MM.1S (cell line): ENCODE results near the gene LBHD1.

Experiments used
- EZH2 ChIP-seq: fragments of 300-600 bp; sonication (generic); optimal IDR thresholded peaks from 2 replicates; pipeline ENCODE3; 2017; ENCODE audit warnings: low read depth, mild to moderate bottlenecking, antibody characterized with exemption, low read length, mixed read lengths
- TF ChIP-seq, protein P1 (sequence below): fragments of 300-600 bp; sonication (generic); IDR thresholded peaks from 2 replicates; pipeline ENCODE4 v1.5.1; 2016; ENCODE audit warnings: antibody characterized with exemption, low read length, mixed read lengths

DNA sequence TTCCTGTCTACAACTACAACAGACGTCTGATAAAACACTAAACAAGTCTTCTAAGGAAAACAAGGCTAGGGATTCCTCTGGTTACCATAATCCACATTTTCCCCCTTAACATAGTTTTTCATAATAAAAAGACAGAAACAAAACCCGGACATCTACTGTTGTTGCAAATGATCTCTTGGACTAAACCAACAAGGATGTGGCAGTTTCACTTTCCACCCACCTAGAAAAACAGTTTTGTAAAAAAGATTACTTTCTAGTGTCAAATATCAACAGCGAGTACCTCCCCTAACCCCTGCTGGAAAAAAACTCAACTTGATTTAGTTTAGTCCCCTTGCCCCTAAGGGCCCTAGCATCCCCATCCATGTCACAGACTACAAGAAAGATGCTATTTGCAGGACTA lies 40.8 kb upstream of the LBHD1 start:
- TF ChIP-seq, protein P1, sequence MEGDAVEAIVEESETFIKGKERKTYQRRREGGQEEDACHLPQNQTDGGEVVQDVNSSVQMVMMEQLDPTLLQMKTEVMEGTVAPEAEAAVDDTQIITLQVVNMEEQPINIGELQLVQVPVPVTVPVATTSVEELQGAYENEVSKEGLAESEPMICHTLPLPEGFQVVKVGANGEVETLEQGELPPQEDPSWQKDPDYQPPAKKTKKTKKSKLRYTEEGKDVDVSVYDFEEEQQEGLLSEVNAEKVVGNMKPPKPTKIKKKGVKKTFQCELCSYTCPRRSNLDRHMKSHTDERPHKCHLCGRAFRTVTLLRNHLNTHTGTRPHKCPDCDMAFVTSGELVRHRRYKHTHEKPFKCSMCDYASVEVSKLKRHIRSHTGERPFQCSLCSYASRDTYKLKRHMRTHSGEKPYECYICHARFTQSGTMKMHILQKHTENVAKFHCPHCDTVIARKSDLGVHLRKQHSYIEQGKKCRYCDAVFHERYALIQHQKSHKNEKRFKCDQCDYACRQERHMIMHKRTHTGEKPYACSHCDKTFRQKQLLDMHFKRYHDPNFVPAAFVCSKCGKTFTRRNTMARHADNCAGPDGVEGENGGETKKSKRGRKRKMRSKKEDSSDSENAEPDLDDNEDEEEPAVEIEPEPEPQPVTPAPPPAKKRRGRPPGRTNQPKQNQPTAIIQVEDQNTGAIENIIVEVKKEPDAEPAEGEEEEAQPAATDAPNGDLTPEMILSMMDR, result no peak
- no peak for TF ChIP-seq EZH2
